ENCODE measurements around the gene GRK6. TPM values are rescaled to one million over a fixed set of nuclear protein-coding genes. Genes with fewer than 3 reads are reported as not detected.

Gene GRK6
- total RNA-seq, 3 donors from 2014 or later, result 21.3 to 25.0 (median 22.1) TPM

GRCh38 chr5:177433658-177434217 is 7.3 kb downstream of the GRK6 start:
- no peaks in the 10 kb centered on the region for H3K27me3 ChIP-seq
- no peaks in the 10 kb centered on the region for H3K36me3 ChIP-seq
- H3K9me3 ChIP-seq, result no peaks in the 10 kb centered on the region
- no peak overlapping the region for H3K27ac ChIP-seq
- intact Hi-C loops (cut with DNase I; ENCODE audit: low total_unique reads), result no loop called here
- TF ChIP-seq POLR2A (IDR thresholded peaks at IDR 0.05), result no peak
- no peak for TF ChIP-seq CTCF (IDR thresholded peaks at IDR 0.05)
- TF ChIP-seq POLR2AphosphoS5 (IDR thresholded peaks at IDR 0.05), result no peak
- no peak overlapping the region for H3K4me3 ChIP-seq
- DNase-seq (ENCODE audit: low spot score in 2 of 2), result no peak
- peaks cover 0 to 5% of the 10 kb centered on the region in 2 donors for H3K4me1 ChIP-seq

DNA sequence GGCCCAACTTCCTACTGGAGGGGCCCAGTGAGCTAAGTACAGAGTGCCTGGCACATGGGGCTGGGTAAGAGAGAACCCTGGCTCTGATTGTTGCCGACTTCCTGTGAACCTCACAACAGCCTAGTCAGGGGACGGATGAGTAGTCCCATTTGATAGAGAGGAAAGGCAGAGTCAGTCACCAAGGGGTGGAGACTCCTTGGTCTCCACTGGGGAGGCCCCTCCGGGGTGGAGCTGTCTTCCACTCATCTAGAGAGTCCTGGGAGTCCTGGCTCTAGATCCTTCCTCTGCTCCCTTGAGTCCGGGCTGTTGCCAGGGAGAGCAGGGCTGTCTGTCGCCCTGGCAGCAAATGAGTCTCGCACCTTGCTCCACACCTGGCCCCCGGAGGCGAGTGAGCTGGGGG is 8.0 kb downstream of the GRK6 start:
- TF ChIP-seq CTCF (IDR thresholded peaks at IDR 0.05) (no peak), POLR2A (IDR thresholded peaks at IDR 0.05) (no peak), POLR2AphosphoS5 (IDR thresholded peaks at IDR 0.05) (no peak)
- H3K27ac ChIP-seq, result no peak overlapping the region
- peaks cover 0 to 5% of the 10 kb centered on the region in 2 donors for H3K4me1 ChIP-seq
- H3K27me3 ChIP-seq, result no peaks in the 10 kb centered on the region
- no peaks in the 10 kb centered on the region for H3K9me3 ChIP-seq
- DNase-seq (ENCODE audit: low spot score in 2 of 2), result no peak
- H3K36me3 ChIP-seq, result no peaks in the 10 kb centered on the region
- intact Hi-C loops (cut with DNase I; ENCODE audit: low total_unique reads), result no loop called here
- no peak overlapping the region for H3K4me3 ChIP-seq

DNA sequence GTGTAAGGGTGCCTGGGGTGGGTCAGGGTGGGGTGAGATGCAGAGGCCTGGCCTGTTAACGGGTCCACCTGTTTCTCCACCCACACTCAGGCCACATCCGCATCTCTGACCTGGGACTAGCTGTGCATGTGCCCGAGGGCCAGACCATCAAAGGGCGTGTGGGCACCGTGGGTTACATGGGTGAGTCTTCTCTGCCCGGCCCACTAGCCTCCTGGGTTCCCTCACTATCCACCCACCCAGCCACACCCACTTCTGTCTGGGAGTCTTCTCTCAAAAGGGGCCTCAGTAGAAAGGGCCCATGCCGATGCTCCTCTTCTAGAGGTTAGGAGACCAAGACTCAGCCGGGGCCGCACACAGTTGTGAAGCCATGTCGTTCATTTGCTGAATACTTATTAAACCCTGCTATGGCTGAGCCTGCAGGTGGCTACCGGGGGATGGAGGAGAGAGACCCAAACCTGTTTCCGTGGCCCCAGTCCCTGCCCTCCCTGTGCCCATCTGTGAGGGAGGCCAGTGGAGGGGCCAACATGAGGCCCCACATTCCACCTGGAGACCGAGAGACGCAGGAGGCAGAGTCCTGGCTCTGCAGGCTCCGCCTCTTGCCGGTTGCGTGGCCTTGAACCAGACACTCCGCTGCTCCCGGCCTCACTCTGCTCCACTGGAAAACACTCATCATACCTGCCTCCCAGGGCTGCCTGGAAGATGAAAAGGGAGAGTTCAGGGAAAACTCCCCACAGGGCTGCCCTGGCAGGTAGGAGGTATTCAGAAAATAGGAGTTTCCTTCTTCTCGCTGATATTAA is 8.7 kb downstream of the GRK6 start:
- no peaks in the 10 kb centered on the region for H3K27me3 ChIP-seq
- intact Hi-C loops (cut with DNase I; ENCODE audit: low total_unique reads), result no loop called here

DNA sequence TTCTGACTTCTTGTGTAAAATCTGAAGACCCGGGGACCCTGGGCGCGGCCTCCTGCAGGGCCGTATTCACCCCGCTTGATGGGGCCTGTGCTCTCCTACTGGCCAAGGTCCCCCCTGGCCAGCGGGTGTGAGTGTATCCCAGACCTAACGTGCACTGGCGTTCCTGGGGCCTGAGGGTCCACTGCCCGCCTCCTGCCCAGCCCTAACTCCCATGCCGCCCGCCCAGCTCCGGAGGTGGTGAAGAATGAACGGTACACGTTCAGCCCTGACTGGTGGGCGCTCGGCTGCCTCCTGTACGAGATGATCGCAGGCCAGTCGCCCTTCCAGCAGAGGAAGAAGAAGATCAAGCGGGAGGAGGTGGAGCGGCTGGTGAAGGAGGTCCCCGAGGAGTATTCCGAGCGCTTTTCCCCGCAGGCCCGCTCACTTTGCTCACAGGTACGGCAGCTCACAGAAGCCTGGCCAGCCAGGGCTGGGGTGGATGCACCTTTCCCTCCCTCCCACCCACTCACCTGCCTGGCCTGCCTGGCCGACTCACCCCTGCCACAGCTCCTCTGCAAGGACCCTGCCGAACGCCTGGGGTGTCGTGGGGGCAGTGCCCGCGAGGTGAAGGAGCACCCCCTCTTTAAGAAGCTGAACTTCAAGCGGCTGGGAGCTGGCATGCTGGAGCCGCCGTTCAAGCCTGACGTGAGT is 9.5 kb downstream of the GRK6 start:
- intact Hi-C loops (cut with DNase I; ENCODE audit: low total_unique reads), result no loop called here
- no peak overlapping the region for H3K4me3 ChIP-seq
- DNase-seq (ENCODE audit: low spot score in 2 of 2), result no peak
- no peaks in the 10 kb centered on the region for H3K36me3 ChIP-seq
- no peaks in the 10 kb centered on the region for H3K27me3 ChIP-seq
- H3K4me1 ChIP-seq, result no peaks in the 10 kb centered on the region
- H3K27ac ChIP-seq, result no peak overlapping the region
- TF ChIP-seq POLR2A (IDR thresholded peaks at IDR 0.05) (no peak), POLR2AphosphoS5 (IDR thresholded peaks at IDR 0.05) (no peak), CTCF (IDR thresholded peaks at IDR 0.05) (no peak)
- no peaks in the 10 kb centered on the region for H3K9me3 ChIP-seq

More for the DNA sequence above, 8.7 kb downstream of the GRK6 start:
- Histone ChIP-seq H3K4me1 (peaks cover 0 to 5% of the 10 kb centered on the region in 2 donors), H3K9me3 (no peaks in the 10 kb centered on the region), H3K4me3 (no peak overlapping the region), H3K27ac (no peak overlapping the region), H3K36me3 (no peaks in the 10 kb centered on the region)
- no peak for TF ChIP-seq POLR2A (IDR thresholded peaks at IDR 0.05)
- no peak for TF ChIP-seq CTCF (IDR thresholded peaks at IDR 0.05)
- TF ChIP-seq POLR2AphosphoS5 (IDR thresholded peaks at IDR 0.05), result no peak
- DNase-seq (ENCODE audit: low spot score in 2 of 2), result no peak

DNA sequence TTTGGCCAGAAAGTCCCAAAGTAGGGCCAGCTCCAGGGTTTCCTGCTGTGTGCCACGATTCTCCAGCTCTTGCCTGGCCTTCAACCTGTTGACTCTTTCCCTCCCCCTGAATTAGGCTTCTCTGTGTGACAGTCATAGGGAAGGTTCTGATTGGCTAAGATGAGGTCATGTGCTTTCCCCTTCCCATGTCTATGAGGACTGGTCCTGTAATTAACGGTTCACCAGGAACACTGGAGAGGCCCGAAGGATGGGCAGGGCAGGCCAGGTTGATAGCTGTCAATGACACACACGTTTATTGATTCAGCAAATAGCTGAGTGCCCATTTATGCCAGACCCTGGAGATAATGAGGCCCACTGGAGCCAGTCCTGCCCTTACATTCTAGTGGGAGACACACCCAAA is 11.1 kb downstream of the GRK6 start:
- Histone ChIP-seq H3K4me1 (no peaks in the 10 kb centered on the region), H3K27ac (no peak overlapping the region), H3K36me3 (no peaks in the 10 kb centered on the region), H3K9me3 (no peaks in the 10 kb centered on the region), H3K4me3 (no peak overlapping the region), H3K27me3 (no peaks in the 10 kb centered on the region)
- TF ChIP-seq POLR2AphosphoS5 (IDR thresholded peaks at IDR 0.05) (no peak), CTCF (IDR thresholded peaks at IDR 0.05) (no peak), POLR2A (IDR thresholded peaks at IDR 0.05) (no peak)
- DNase-seq (ENCODE audit: low spot score in 2 of 2), result no peak
- intact Hi-C loops (cut with DNase I; ENCODE audit: low total_unique reads), result no loop called here

Measured in breast epithelium (tissue), 4 donors.